B cell (primary cell): ENCODE data around the gene ISG15.

ENCODE experiments used
- CTCF ChIP-seq: fragments of 200-600 bp; IDR thresholded peaks from one replicate; pipeline ENCODE4 v1.8.0; 2022; ENCODE audit warnings: antibody characterized with exemption, mild to moderate bottlenecking
- EZH2 ChIP-seq: IDR thresholded peaks from 2 replicates; pipeline ENCODE4 v1.6.1; 2012; ENCODE audit warnings: borderline replicate concordance, low read depth, mild to moderate bottlenecking, moderate library complexity, low read length; ENCODE audit not compliant: insufficient read depth, poor library complexity, severe bottlenecking

GRCh38 chr1:1033009-1033587 lies 19.8 kb downstream of the ISG15 start:
- TF ChIP-seq CTCF (peak; percentile 89), EZH2 (no peak)
